HCT116 (cell line): ENCODE measurements around the gene JCHAIN. TPM values are rescaled to one million over a fixed set of nuclear protein-coding genes. Genes with fewer than 3 reads are reported as not detected.

Experiments used
- ATAC-seq: fragments of 200-7000 bp; cut with Tn5 transposase; 2 replicates; pipeline ENCODE4 v1.9.1; 2020; ENCODE audit warnings: mild to moderate bottlenecking, moderate library complexity
- BruUV-seq: library from RNA; stranded (reverse); fragments of 400-500 nt; replicated peaks from 2 replicates; lab custom pipeline; 2021; lab: Mats Ljungman, UMichigan
- CTCF ChIA-PET: fragments of 300-600 bp; sonication (Branson Sonifier 250); formaldehyde crosslinking; loops from one replicate; lab custom pipeline; 2021; ENCODE audit warnings: antibody characterized with exemption; lab: Charles Lee
- POLR2A ChIA-PET: fragments of 300-600, 350-600 bp; sonication (Branson Sonifier 250); formaldehyde crosslinking; loops from one replicate; lab custom pipeline; 2021; ENCODE audit warnings: antibody characterized with exemption; lab: Charles Lee
- RAD21 ChIA-PET, 2 experiments: fragments of 300-600 bp; sonication (Branson Sonifier 250); formaldehyde crosslinking; loops; one replicate each; lab custom pipeline; 2023; ENCODE audit warnings: low total read pairs in 2 of 2; ENCODE audit not compliant: uncharacterized antibody in 2 of 2, unreplicated experiment in 2 of 2, low non-redundant PET in 1 of 2; lab: Charles Lee
- DNase-seq: peaks from one replicate; pipeline ENCODE4 v3.0.0-alpha.2; 2010; ENCODE audit warnings: low read depth, low spot score
- H2AFZ ChIP-seq: fragments of 200-600 bp; shearing (Covaris generic), sonication (generic); 2 replicates; pipeline ENCODE4 v1.6.1; 2017; ENCODE audit warnings: low read depth, mixed run types, mixed read lengths, antibody characterized with exemption, low read length; ENCODE audit not compliant: poor library complexity, severe bottlenecking
- H3K27ac ChIP-seq: 2 replicates; pipeline ENCODE4 v1.5.1; 2012; ENCODE audit warnings: low read depth, low read length
- H3K27me3 ChIP-seq: fragments of 200-600 bp; sonication (generic); 2 replicates; pipeline ENCODE4 v1.6.1; 2016; ENCODE audit warnings: mixed run types, low read length, mixed read lengths; ENCODE audit not compliant: insufficient read depth
- H3K36me3 ChIP-seq, 2 experiments: fragments of 200-500 bp in 1 of 2; fragments of 200-600 bp in 1 of 2; sonication (Bioruptor generic) in 1 of 2; sonication (generic) in 1 of 2; 2 replicates each; pipeline versions ENCODE4 v1.5.1 to v1.6.1; 2014 to 2016; ENCODE audit warnings: low read length in 2 of 2, inconsistent platforms in 1 of 2, mixed read lengths in 1 of 2, mixed run types in 1 of 2; ENCODE audit not compliant: insufficient read depth in 2 of 2, control insufficient read depth in 1 of 2
- H3K4me1 ChIP-seq, 2 experiments: fragments of 200-600 bp in 1 of 2; sonication (generic) in 1 of 2; 2 replicates each; pipeline versions ENCODE4 v1.5.1 to v1.6.1; 2012 to 2017; ENCODE audit warnings: low read length in 2 of 2, inconsistent platforms in 1 of 2, mild to moderate bottlenecking in 1 of 2, mixed read lengths in 1 of 2, mixed run types in 1 of 2, moderate library complexity in 1 of 2; ENCODE audit not compliant: insufficient read depth in 2 of 2, control insufficient read depth in 1 of 2
- H3K4me2 ChIP-seq: fragments of 200-600 bp; sonication (generic); 2 replicates; pipeline ENCODE4 v1.6.1; 2017; ENCODE audit warnings: mixed run types, low read length, mixed read lengths
- H3K4me3 ChIP-seq, 2 experiments: fragments of 200-600 bp in 1 of 2; sonication (generic) in 1 of 2; replicated peaks in 1 of 2; 2 replicates each; pipeline ENCODE4 v1.5.1; 2011 to 2016; ENCODE audit warnings: low read length in 2 of 2, control low read depth in 1 of 2, low read depth in 1 of 2, mild to moderate bottlenecking in 1 of 2, mixed read lengths in 1 of 2, mixed run types in 1 of 2
- H3K79me2 ChIP-seq: fragments of 200-600 bp; sonication (generic); 2 replicates; pipeline ENCODE4 v1.6.1; 2017; ENCODE audit warnings: mild to moderate bottlenecking, mixed run types, low read length, moderate library complexity, mixed read lengths; ENCODE audit not compliant: insufficient read depth
- H3K9ac ChIP-seq: fragments of 200-600 bp; sonication (generic); 2 replicates; pipeline ENCODE4 v1.6.1; 2016; ENCODE audit warnings: low read length, mixed read lengths
- H3K9me2 ChIP-seq: fragments of 200-600 bp; sonication (generic), shearing (Covaris generic); 2 replicates; pipeline ENCODE4 v1.6.1; 2017; ENCODE audit warnings: mixed run types, mild to moderate bottlenecking, moderate library complexity; ENCODE audit not compliant: insufficient read depth
- H3K9me3 ChIP-seq, 2 experiments: fragments of 200-500 bp in 1 of 2; fragments of 200-600 bp in 1 of 2; sonication (Bioruptor generic) in 1 of 2; sonication (generic) in 1 of 2; 2 replicates each; pipeline ENCODE4 v1.6.1; 2014 to 2017; ENCODE audit warnings: low read length in 2 of 2, mixed read lengths in 2 of 2, inconsistent platforms in 1 of 2, low read depth in 1 of 2, mild to moderate bottlenecking in 1 of 2, mixed run types in 1 of 2, moderate library complexity in 1 of 2; ENCODE audit not compliant: control insufficient read depth in 1 of 2, insufficient read depth in 1 of 2
- H4K20me1 ChIP-seq: fragments of 200-600 bp; sonication (generic), shearing (Covaris generic); 2 replicates; pipeline ENCODE4 v1.6.1; 2017; ENCODE audit warnings: mixed run types, mild to moderate bottlenecking, moderate library complexity; ENCODE audit not compliant: insufficient read depth
- CEBPB ChIP-seq: IDR thresholded peaks from 2 replicates; pipeline ENCODE4 v1.6.1; 2012; ENCODE audit warnings: low read depth
- CTCF ChIP-seq, 3 experiments: fragments of 200-600 bp in 1 of 3; sonication (generic) in 1 of 3; IDR thresholded peaks in 2 of 3; conservative IDR thresholded peaks in 1 of 3; 2 replicates each; pipeline ENCODE4 v1.5.1; 2012 to 2017; ENCODE audit warnings: low read depth in 2 of 3, low read length in 2 of 3, antibody characterized with exemption in 1 of 3, borderline replicate concordance in 1 of 3, control low read depth in 1 of 3, mild to moderate bottlenecking in 1 of 3, mixed read lengths in 1 of 3, mixed run types in 1 of 3, moderate library complexity in 1 of 3; ENCODE audit not compliant: insufficient read depth in 1 of 3
- EZH2phosphoT487 ChIP-seq: fragments of 200-600 bp; IDR thresholded peaks from 2 replicates; pipeline ENCODE4 v1.6.1; 2018; ENCODE audit warnings: antibody characterized with exemption, borderline replicate concordance
- POLR2AphosphoS5 ChIP-seq: IDR thresholded peaks from 2 replicates; pipeline ENCODE4 v1.6.1; 2011; ENCODE audit warnings: mild to moderate bottlenecking, low read depth, low read length, moderate library complexity
- SRF ChIP-seq: IDR thresholded peaks from 2 replicates; pipeline ENCODE4 v1.6.1; 2012; ENCODE audit warnings: low read depth
- YY1 ChIP-seq: IDR thresholded peaks from 2 replicates; pipeline ENCODE4 v1.6.1; 2011; ENCODE audit warnings: low read length, low read depth, moderate library complexity, mild to moderate bottlenecking; ENCODE audit not compliant: insufficient replicate concordance; ENCODE audit errors: extremely low read depth
- intact Hi-C: fragments of 100-400 bp; cut with micrococcal nuclease; formaldehyde crosslinking; loops from 2 replicates; pipeline ENCODE4 v1.10.0; 2022
- total RNA-seq: library from RNA; stranded (reverse); gene quantifications from one replicate; pipeline ENCODE4 v1.2.1, GENCODE V29; 2021; ENCODE audit not compliant: unreplicated experiment

The JCHAIN gene
- total RNA-seq, 1 experiment from 2014 or later, result 0.79 TPM

GRCh38 chr4:70715097-70715496 is 48.8 kb upstream of the JCHAIN start:
- Histone ChIP-seq H3K4me3 (no peak overlapping the region), H2AFZ (no peak overlapping the region), H3K9me3 (no peaks in the 10 kb centered on the region), H3K79me2 (peaks cover 38% of the 10 kb centered on the region), H3K9ac (no peak overlapping the region), H3K4me1 (no peaks in the 10 kb centered on the region), H3K27me3 (no peaks in the 10 kb centered on the region), H3K4me2 (no peak overlapping the region), H4K20me1 (no peaks in the 10 kb centered on the region), H3K36me3 (no peaks in the 10 kb centered on the region), H3K9me2 (no peaks in the 10 kb centered on the region), H3K27ac (no peak overlapping the region)
- ChIA-PET RAD21 (no interaction called here), CTCF (no interaction called here), POLR2A (no interaction called here)
- no peak for DNase-seq
- no peak for ATAC-seq
- BruUV-seq, result no TSS peak
- intact Hi-C loops, result no loop called here
- TF ChIP-seq CTCF (IDR thresholded peaks at IDR 0.05 in 2 of 3, conservative IDR thresholded peaks at IDR 0.05 in 1 of 3; ENCODE audit: borderline replicate concordance in 1 of 3, insufficient read depth in 1 of 3, low read depth in 2 of 3, low read length in 2 of 3) (no peak), YY1 (no peak), POLR2AphosphoS5 (no peak), CEBPB (0 out of 2 replicates have a peak, but pooled peaks have one; percentile 30), SRF (no peak)

- TF ChIP-seq CEBPB, result peak; percentile 38; the same call in 1 of the 2 replicates
- no peak for TF ChIP-seq EZH2phosphoT487
- intact Hi-C loops, result no loop called here
- Histone ChIP-seq H3K36me3 (no peaks in the 10 kb centered on the region), H4K20me1 (no peaks in the 10 kb centered on the region), H3K27ac (no peak overlapping the region), H3K9ac (no peak overlapping the region), H3K4me3 (no peak overlapping the region), H3K4me1 (no peaks in the 10 kb centered on the region), H2AFZ (no peak overlapping the region), H3K9me2 (no peaks in the 10 kb centered on the region), H3K79me2 (peaks cover 33% of the 10 kb centered on the region), H3K27me3 (no peaks in the 10 kb centered on the region), H3K9me3 (no peaks in the 10 kb centered on the region), H3K4me2 (no peak overlapping the region)
- ATAC-seq (no peak), DNase-seq (no peak)
- CTCF ChIA-PET, result no interaction called here
- POLR2A ChIA-PET, result no interaction called here
- no TSS peak for BruUV-seq
- RAD21 ChIA-PET, result no interaction called here
These were observed 48.0 kb upstream of the JCHAIN start for GRCh38 chr4:70714079-70714887.
